Measurements from ENCODE around the gene DLGAP1. TPM values are rescaled to one million over a fixed set of nuclear protein-coding genes. Genes with fewer than 3 reads are reported as not detected.

Gene DLGAP1
- total RNA-seq, 3 donors from 2014 or later, result 0.96 to 17.6 (median 5.2) TPM

DNA sequence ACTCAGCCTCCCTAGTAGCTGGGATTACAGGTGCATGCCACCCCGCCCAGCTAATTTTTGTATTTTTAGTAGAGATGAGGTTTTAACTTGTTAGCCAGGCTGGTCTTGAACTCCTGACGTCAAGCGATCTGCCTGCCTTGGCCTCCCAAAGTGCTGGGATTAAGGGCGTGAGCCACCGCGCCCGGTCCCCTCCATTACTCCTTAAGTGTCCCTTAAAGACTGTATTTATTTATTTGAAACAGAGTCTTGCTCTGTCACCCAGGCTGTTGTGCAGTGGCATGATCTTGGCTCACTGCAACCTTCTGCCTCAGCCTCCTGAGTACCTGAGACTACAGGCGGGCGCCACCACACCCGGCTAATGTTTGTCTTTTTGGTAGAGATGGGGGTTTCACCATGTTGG lies 856.5 kb downstream of the DLGAP1 start:
- DNase-seq (ENCODE audit: low spot score in 2 of 2), result no peak
- H3K27ac ChIP-seq, result peak overlapping the region; percentile 64 to 98
- intact Hi-C loops (cut with DNase I; ENCODE audit: low total_unique reads), result loop anchor here (10.0 kb wide), 1 partner anchor 334 kb away; the partner anchor contains the start of gene MYL12B
- H3K27me3 ChIP-seq, result no peaks in the 10 kb centered on the region
- H3K4me1 ChIP-seq, result peaks cover 2 to 28% of the 10 kb centered on the region in 2 donors
- no peaks in the 10 kb centered on the region for H3K36me3 ChIP-seq
- H3K9me3 ChIP-seq, result no peaks in the 10 kb centered on the region
- no peak overlapping the region for H3K4me3 ChIP-seq
- TF ChIP-seq POLR2A (IDR thresholded peaks at IDR 0.05), result no peak
- no peak for TF ChIP-seq POLR2AphosphoS5 (IDR thresholded peaks at IDR 0.05)
- TF ChIP-seq CTCF (IDR thresholded peaks at IDR 0.05), result no peak

DNA sequence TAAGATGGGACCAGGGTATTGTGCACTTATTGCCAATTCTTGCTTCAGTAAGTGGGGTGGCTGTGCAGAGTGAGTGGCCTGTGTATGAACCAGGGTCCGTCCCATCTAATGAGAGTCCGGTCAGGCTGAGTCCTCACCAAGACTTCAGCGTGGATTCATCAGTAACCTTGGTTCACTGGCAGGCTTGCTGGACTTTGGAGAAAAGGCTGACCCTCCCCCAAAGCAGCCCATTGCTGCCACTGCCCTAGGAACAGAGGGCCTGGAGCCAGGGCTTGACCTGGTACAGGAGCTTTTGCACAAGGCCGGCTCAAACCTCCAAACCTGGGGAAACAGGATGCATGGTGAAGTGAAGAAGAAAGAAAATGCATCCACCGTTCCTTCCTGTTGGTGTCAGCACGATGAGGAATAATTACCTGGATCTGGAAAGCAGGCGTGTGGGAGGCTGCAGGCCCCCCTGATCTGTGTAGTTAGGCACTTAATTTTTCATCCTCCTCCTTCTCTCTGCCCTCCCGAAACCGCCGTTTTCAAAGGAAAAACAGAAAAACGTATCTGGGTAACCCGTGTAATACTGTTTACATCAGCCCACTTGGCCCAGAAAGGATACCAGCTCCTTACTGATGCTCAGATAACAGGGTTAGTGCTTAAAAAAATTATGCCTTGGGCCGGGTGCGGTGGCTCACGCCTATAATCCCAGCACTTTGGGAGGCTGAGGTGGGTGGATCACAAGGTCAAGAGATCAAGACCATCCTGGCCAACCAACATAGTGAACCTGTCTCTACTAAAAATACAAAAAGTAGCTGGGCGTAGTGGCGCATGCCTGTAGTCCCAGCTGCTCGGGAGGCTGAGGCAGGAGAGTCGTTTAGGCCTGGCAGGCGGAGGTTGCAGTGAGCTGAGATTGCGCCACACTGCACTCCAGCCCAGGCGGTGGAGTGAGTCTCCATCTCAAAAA lies 857.4 kb downstream of the DLGAP1 start:
- peak overlapping the region; percentile 98 for H3K27ac ChIP-seq
- intact Hi-C loops (cut with DNase I; ENCODE audit: low total_unique reads), result loop anchor here (10.0 kb wide), 1 partner anchor 333 kb away; the partner anchor contains the start of gene MYL12B
- H3K4me3 ChIP-seq, result peak overlapping the region in 1 of 3 donors; percentile 68
- no peak for DNase-seq (ENCODE audit: low spot score in 2 of 2)
- H3K9me3 ChIP-seq, result no peaks in the 10 kb centered on the region
- H3K27me3 ChIP-seq, result no peaks in the 10 kb centered on the region
- peaks cover 5 to 35% of the 10 kb centered on the region in 2 donors for H3K4me1 ChIP-seq
- peak in 1 of 3 donors; percentile 12 for TF ChIP-seq POLR2AphosphoS5 (IDR thresholded peaks at IDR 0.05)
- TF ChIP-seq CTCF (IDR thresholded peaks at IDR 0.05), result no peak
- no peaks in the 10 kb centered on the region for H3K36me3 ChIP-seq

DNA sequence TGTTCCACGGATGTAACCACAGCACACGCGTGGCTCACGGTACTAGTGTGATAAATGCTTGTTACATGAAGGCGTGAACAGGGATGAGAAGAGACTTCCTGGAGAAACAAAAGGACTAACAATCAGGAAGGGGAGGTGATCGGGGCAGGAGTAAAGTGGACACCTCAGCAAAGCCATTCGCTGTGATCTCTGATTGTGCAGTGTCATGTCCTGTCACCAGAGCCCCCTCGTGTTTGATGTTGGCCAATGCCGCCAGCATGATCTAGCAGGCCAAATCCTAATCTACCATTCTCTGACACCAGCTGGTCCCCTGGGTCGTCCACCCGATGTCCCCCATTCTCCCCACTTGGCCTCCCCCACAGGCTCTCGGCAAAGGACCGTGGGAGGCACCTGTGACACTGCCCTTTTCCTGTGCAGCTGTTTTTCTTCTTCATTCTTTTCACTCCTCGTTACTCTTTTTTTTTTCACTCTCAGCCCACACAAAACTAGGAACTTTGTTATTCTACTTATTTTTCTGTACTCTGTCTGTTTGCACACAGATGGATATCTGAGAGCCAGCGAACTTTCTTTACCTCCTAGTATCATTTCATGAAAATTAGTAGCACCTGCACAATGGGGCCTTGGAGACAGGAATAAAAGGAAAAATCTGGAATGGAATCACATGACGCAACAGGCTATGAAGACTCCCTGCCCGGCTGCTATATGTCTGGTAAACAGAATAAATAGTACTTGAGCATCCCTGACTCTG lies 858.3 kb downstream of the DLGAP1 start:
- H3K36me3 ChIP-seq, result no peaks in the 10 kb centered on the region
- H3K27ac ChIP-seq, result peak overlapping the region; percentile 98
- TF ChIP-seq POLR2A (IDR thresholded peaks at IDR 0.05), result no peak
- TF ChIP-seq POLR2AphosphoS5 (IDR thresholded peaks at IDR 0.05), result peak in 2 of 3 donors; percentile 29 to 30
- TF ChIP-seq CTCF (IDR thresholded peaks at IDR 0.05), result peak in 1 of 3 donors; percentile 11
- H3K4me3 ChIP-seq, result peak overlapping the region in 2 of 3 donors; percentile 15 to 68
- H3K9me3 ChIP-seq, result no peaks in the 10 kb centered on the region
- H3K4me1 ChIP-seq, result peaks cover 5 to 35% of the 10 kb centered on the region in 2 donors
- intact Hi-C loops (cut with DNase I; ENCODE audit: low total_unique reads), result loop anchor here (10.0 kb wide), 1 partner anchor 332 kb away; the partner anchor contains the start of gene MYL12B
- peak in 1 of 2 donors; percentile 40 for DNase-seq (ENCODE audit: low spot score in 2 of 2)
- H3K27me3 ChIP-seq, result no peaks in the 10 kb centered on the region

- peak overlapping the region in 2 of 3 donors; percentile 15 to 68 for H3K4me3 ChIP-seq
- H3K27ac ChIP-seq, result peak overlapping the region; percentile 98
- no peak for DNase-seq (ENCODE audit: low spot score in 2 of 2)
- no peak for TF ChIP-seq POLR2AphosphoS5 (IDR thresholded peaks at IDR 0.05)
- no peak for TF ChIP-seq POLR2A (IDR thresholded peaks at IDR 0.05)
- TF ChIP-seq CTCF (IDR thresholded peaks at IDR 0.05), result no peak
- no peaks in the 10 kb centered on the region for H3K36me3 ChIP-seq
- H3K27me3 ChIP-seq, result no peaks in the 10 kb centered on the region
- H3K4me1 ChIP-seq, result peaks cover 5 to 35% of the 10 kb centered on the region in 2 donors
- intact Hi-C loops (cut with DNase I; ENCODE audit: low total_unique reads), result loop anchor here (10.0 kb wide), 1 partner anchor 331 kb away; the partner anchor contains the start of gene MYL12B
- H3K9me3 ChIP-seq, result no peaks in the 10 kb centered on the region
These were observed 858.8 kb downstream of the DLGAP1 start for GRCh38 chr18:3596324-3596636.

Data from breast epithelium (tissue), 4 donors.